Keratinocyte (primary cell): ENCODE data around the gene CTCF.

ENCODE experiments used
- EZH2 ChIP-seq: IDR thresholded peaks from one replicate; pipeline ENCODE4 v1.6.1; 2012; ENCODE audit warnings: inconsistent platforms, mild to moderate bottlenecking, low read length, moderate library complexity
- TF ChIP-seq, protein P1 (sequence below), 3 experiments: IDR thresholded peaks in 1 of 3; conservative IDR thresholded peaks in 1 of 3; optimal IDR thresholded peaks in 1 of 3; 2 replicates in 2 of 3; 3 replicates in 1 of 3; pipeline versions ENCODE3 to v1.5.1; 2011; ENCODE audit warnings: low read length in 3 of 3, mild to moderate bottlenecking in 3 of 3, moderate library complexity in 2 of 3, control low read depth in 1 of 3, inconsistent platforms in 1 of 3; ENCODE audit not compliant: insufficient read depth in 2 of 3; ENCODE audit errors: extremely low read depth in 1 of 3

GRCh38 chr16:67571981-67572431, 9.7 kb downstream of the CTCF start:
- TF ChIP-seq, protein P1, sequence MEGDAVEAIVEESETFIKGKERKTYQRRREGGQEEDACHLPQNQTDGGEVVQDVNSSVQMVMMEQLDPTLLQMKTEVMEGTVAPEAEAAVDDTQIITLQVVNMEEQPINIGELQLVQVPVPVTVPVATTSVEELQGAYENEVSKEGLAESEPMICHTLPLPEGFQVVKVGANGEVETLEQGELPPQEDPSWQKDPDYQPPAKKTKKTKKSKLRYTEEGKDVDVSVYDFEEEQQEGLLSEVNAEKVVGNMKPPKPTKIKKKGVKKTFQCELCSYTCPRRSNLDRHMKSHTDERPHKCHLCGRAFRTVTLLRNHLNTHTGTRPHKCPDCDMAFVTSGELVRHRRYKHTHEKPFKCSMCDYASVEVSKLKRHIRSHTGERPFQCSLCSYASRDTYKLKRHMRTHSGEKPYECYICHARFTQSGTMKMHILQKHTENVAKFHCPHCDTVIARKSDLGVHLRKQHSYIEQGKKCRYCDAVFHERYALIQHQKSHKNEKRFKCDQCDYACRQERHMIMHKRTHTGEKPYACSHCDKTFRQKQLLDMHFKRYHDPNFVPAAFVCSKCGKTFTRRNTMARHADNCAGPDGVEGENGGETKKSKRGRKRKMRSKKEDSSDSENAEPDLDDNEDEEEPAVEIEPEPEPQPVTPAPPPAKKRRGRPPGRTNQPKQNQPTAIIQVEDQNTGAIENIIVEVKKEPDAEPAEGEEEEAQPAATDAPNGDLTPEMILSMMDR (optimal IDR thresholded peaks at IDR 0.05 in 1 of 3, IDR thresholded peaks at IDR 0.05 in 1 of 3, conservative IDR thresholded peaks at IDR 0.05 in 1 of 3; ENCODE audit: extremely low read depth in 1 of 3, insufficient read depth in 2 of 3, low read length in 3 of 3) = no peak
- no peak for TF ChIP-seq EZH2
